H1 (cell line): ENCODE measurements around the gene NEU4. TPM values are rescaled to one million over a fixed set of nuclear protein-coding genes. Genes with fewer than 3 reads are reported as not detected.

Source experiments
- ATF2 ChIP-seq: IDR thresholded peaks from 2 replicates; pipeline ENCODE4 v1.6.1; 2012; ENCODE audit warnings: low read length, inconsistent platforms
- EZH2 ChIP-seq: fragments of 200-600 bp; sonication (generic); IDR thresholded peaks from 2 replicates; pipeline ENCODE4 v1.7.1; 2012; ENCODE audit warnings: low read depth, mild to moderate bottlenecking, moderate library complexity, low read length, inconsistent platforms; ENCODE audit not compliant: severe bottlenecking
- HDAC2 ChIP-seq, 2 experiments: fragments of 300-600 bp in 1 of 2; sonication (generic) in 1 of 2; IDR thresholded peaks; 2 replicates each; pipeline ENCODE4 v1.6.1; 2011 to 2012; ENCODE audit warnings: low read depth in 2 of 2, low read length in 2 of 2, mild to moderate bottlenecking in 2 of 2, moderate library complexity in 2 of 2, borderline replicate concordance in 1 of 2, inconsistent platforms in 1 of 2
- SRF ChIP-seq: IDR thresholded peaks from 2 replicates; pipeline ENCODE4 v1.6.1; 2011; ENCODE audit warnings: mild to moderate bottlenecking, low read depth, low read length, moderate library complexity
- SUZ12 ChIP-seq: fragments of 200-600 bp; sonication (generic); IDR thresholded peaks from 2 replicates; pipeline ENCODE4 v1.6.1; 2012; ENCODE audit warnings: mild to moderate bottlenecking, inconsistent platforms, low read length, moderate library complexity, mixed read lengths
- polyA plus RNA-seq, 7 experiments: library from polyadenylated mRNA; depleted of rRNA in 3 of 7; stranded (reverse) in 5 of 7; unstranded in 2 of 7; fragments of >200 nt in 5 of 7; fragments of 200-250 nt in 2 of 7; gene quantifications; 1 replicate in 5 of 7; 2 replicates in 1 of 7; 4 replicates in 1 of 7; pipeline versions ENCODE4 v1.2.1 to v1.2.3, GENCODE V29; 2011 to 2013; ENCODE audit warnings: missing spikeins in 2 of 7, mixed read lengths in 2 of 7
- total RNA-seq: library from RNA; stranded (reverse); fragmentation: NEBNext Ultra II Directional; extraction: Animal tissue kit (Norgen Biotek cat#: 25700); gene quantifications from 2 replicates; pipeline ENCODE4 v1.2.1, GENCODE V29; 2021

Gene NEU4
- total and polyA plus RNA-seq, 2 of the 8 experiments (the other 6 are each of a cell fraction or from before 2014, with no cell fraction given), result 0.32 to 0.50 TPM

GRCh38 chr2:241774419-241775222 lies 34.4 kb upstream of the NEU4 start (continued):
- TF ChIP-seq HDAC2 (IDR thresholded peaks at IDR 0.05; ENCODE audit: borderline replicate concordance in 1 of 2, low read depth in 2 of 2, low read length in 2 of 2) (no peak), SRF (no peak), SUZ12 (no peak), EZH2 (no peak), ATF2 (no peak)
